ENCODE results near the gene CPED1.

The CPED1 gene

GRCh38 chr7:121339082-121339481 lies 350.6 kb downstream of the CPED1 start:
- no peak for DNase-seq (ENCODE audit: low read depth in 1 of 2, low spot score in 1 of 2)

- DNase-seq (ENCODE audit: low read depth in 1 of 2, low spot score in 1 of 2) = no peak
Observed at GRCh38 chr7:121341933-121342332, 353.4 kb downstream of the CPED1 start.

DNA sequence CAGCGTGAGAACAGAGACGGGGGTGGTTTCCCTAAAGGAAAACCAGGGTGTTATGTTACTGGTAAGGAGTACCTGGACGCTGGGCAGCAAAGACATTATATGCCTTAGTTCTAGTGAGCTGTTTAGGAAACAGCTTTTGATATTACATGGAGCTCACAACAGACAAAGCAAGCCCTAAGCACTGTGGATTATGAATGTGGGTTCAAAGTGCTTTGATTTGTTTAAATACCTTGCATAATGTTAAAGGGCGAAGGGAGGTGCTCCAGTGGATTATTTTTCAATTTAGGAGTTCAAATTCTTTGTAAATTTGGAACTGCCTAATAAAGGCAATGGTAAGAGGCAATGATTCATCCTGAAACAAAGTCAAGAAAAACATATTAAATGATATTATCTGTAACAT lies 354.1 kb downstream of the CPED1 start:
- DNase-seq (ENCODE audit: low read depth in 1 of 2, low spot score in 1 of 2) = no peak

GRCh38 chr7:121343302-121343701 lies 354.8 kb downstream of the CPED1 start:
- no peak for DNase-seq (ENCODE audit: low read depth in 1 of 2, low spot score in 1 of 2)

DNA sequence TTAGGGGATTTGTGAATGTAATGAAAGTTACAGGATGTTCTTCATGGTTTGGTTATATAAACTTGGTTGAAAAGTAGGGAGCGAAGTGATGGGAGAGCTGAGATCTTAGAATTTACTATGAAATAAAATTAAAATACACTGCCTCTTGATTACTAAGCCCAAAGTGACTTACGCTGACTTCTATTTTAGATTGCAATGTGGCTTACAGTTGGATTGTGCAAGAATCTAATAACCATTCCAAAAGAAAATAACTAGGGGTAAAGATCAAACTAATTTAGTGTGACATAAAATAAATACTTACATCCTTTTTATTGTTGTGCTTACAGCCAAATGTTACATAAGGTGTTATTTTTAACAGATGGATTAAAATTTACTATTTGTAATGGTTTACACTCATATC lies 355.6 kb downstream of the CPED1 start:
- no peak for DNase-seq (ENCODE audit: low read depth in 1 of 2, low spot score in 1 of 2)

DNA sequence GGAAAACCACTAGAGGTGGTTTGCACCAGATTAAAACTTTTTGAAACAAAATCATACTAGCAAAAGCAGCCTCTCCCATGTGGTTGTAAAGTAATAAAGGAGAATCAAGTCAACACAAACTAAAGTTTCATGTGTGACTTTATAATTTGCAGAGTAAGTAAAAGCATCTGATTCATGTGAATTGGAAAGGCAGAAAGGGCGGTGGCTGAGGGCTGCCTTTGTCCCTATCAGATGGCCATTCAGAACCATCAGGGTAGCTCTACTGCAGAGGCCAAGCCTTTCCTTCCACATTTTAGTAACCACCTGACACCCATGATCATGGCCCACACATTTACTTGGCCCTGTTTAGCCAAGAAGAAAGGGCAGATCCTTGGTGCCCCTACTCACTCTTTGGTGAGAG lies 356.0 kb downstream of the CPED1 start:
- DNase-seq (ENCODE audit: low read depth in 1 of 2, low spot score in 1 of 2) = no peak
